Sigmoid colon (tissue), 7 donors: ENCODE data around the gene ZC3H6. TPM values are rescaled to one million over a fixed set of nuclear protein-coding genes. Genes with fewer than 3 reads are reported as not detected.

ENCODE experiments used
- DNase-seq: peaks from one replicate; pipeline ENCODE4 v3.0.0-alpha.2; 2019
- H3K27ac ChIP-seq, 4 donors: fragments of 200-600 bp; sonication (generic); one replicate each; pipeline ENCODE4 v1.5.1; 2016 to 2019; ENCODE audit warnings: mild to moderate bottlenecking in 1 of 4
- H3K27me3 ChIP-seq, 3 donors: fragments of 200-600 bp; sonication (generic); one replicate each; pipeline ENCODE4 v1.5.1; 2019; ENCODE audit warnings: mild to moderate bottlenecking in 1 of 3
- H3K36me3 ChIP-seq, 4 donors: fragments of 200-600 bp; sonication (generic); one replicate each; pipeline ENCODE4 v1.5.1; 2016 to 2019
- H3K4me1 ChIP-seq, 4 donors: fragments of 200-600 bp; sonication (generic); one replicate each; pipeline ENCODE4 v1.5.1; 2017 to 2019
- H3K4me3 ChIP-seq, 4 donors: fragments of 200-600 bp; sonication (generic); one replicate each; pipeline ENCODE4 v1.5.1; 2017 to 2019; ENCODE audit warnings: mild to moderate bottlenecking in 2 of 4, moderate library complexity in 1 of 4
- H3K9me3 ChIP-seq, 4 donors: fragments of 200-600 bp in 3 of 4; sonication (generic) in 3 of 4; one replicate each; pipeline versions ENCODE4 v1.5.1 to v1.6.1; 2013 to 2019
- CTCF ChIP-seq, 4 experiments: fragments of 450-650 bp in 3 of 4; fragments of 200-600 bp in 1 of 4; IDR thresholded peaks; one replicate each; pipeline ENCODE4 v1.5.1; 2016 to 2019; ENCODE audit warnings: antibody characterized with exemption in 4 of 4, mild to moderate bottlenecking in 3 of 4, moderate library complexity in 2 of 4
- EP300 ChIP-seq, 4 donors: sonication (generic); formaldehyde crosslinking; IDR thresholded peaks; one replicate each; pipeline ENCODE4 v1.6.1; 2017; ENCODE audit warnings: antibody characterized with exemption in 4 of 4
- POLR2A ChIP-seq, 2 donors: fragments of 450-650 bp; IDR thresholded peaks; one replicate each; pipeline ENCODE4 v1.6.1; 2016; ENCODE audit warnings: antibody characterized with exemption in 2 of 2, mild to moderate bottlenecking in 2 of 2, moderate library complexity in 2 of 2
- POLR2AphosphoS5 ChIP-seq, 4 donors: sonication (generic); formaldehyde crosslinking; IDR thresholded peaks; one replicate each; pipeline ENCODE4 v1.6.1; 2017; ENCODE audit warnings: antibody characterized with exemption in 4 of 4
- WGBS, 2 donors: extraction: QIAGEN DNeasy Blood & Tissue Kit; methylation state at CpG; one replicate each; pipeline ENCODE4 v1.1.7; 2013; 5-methylcytosine and 5-hydroxymethylcytosine counted together
- intact Hi-C: fragments of 100-400 bp; cut with DNase I; formaldehyde crosslinking; loops from one replicate; pipeline ENCODE4 v1.15.1; 2023
- polyA plus RNA-seq, 3 donors: library from polyadenylated mRNA; stranded (reverse); fragments of 200-250 nt; gene quantifications; one replicate each; pipeline ENCODE4 v1.2.3, GENCODE V29; 2013
- total RNA-seq, 4 donors: library from RNA; depleted of rRNA; stranded (reverse); fragments of >200 nt; gene quantifications; one replicate each; pipeline ENCODE4 v1.1.0, GENCODE V29; 2016
- donor health status: healthy with polysubstance abuse.
- donor health status: Bipolar disorder and iron deficiency.
- donor health status: healthy.

Gene ZC3H6
- total and polyA plus RNA-seq, 7 donors: 0.60 to 27.1 (median 13.2) TPM

DNA sequence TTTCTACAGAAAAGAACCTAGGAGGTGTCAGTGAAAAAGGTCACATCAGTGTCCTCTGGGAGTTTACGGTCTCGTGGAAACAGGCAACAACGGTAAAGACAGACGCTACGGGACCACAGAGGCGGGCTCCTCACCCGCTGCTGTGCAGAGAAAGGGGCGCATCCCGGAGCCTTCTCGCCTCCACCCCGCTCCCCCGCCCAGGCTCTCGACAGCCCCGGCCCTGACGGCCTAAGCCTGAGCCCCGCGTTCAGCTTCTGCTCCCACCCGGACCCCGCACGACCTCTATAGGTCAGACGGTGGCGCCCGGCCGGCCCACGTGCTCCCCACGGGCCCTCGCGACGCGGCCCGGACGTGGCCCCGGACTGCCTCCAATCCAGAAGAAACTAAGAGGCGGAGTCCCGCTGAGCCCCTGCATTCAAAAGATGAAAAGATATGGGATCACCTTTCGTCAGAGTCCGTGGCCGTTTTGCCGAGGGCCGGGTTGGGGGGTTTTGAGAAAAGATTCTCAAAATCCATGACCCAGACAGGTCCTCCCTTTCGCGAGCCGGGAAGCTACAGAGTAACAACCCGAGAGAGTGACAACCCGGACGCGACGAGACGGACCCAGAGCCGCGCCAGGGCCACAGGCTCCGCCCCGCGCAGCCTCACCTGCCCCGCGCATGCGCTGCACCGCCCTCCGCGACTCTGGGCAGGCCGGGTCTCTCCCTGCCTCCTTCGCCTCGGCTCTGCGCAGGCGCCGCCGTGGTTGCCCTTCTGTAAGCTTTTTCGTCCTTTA lies 20.7 kb upstream of the ZC3H6 start, which contains the start of gene ZC3H8:
Gene ZC3H8 (minus strand): TSS at position 577 of the 775 bp plus-strand sequence. CDS start 61 bp downstream, at position 516.
- peak; percentile 68 to 87 (median 84) for TF ChIP-seq POLR2AphosphoS5 (IDR thresholded peaks at IDR 0.05)
- peak; percentile 59 to 60 for TF ChIP-seq POLR2A (IDR thresholded peaks at IDR 0.05)
- no peak for TF ChIP-seq EP300 (IDR thresholded peaks at IDR 0.05)
- no peak for TF ChIP-seq CTCF (IDR thresholded peaks at IDR 0.05)
- H3K4me3 ChIP-seq: peak within 1 kb of the TSS; percentile 57 to 81 (median 66)
- H3K36me3 ChIP-seq: peaks cover 0 to 3% (median 0%) of the 10 kb centered on the region in 4 donors
- peak; percentile 96 for DNase-seq
- no peaks in the 10 kb centered on the region for H3K27me3 ChIP-seq
- intact Hi-C loops: loop anchor here (1.0 to 10.0 kb wide), 5 partner anchors 21 to 393 kb away; partner anchors contain the start of genes CHCHD5, MERTK, SLC20A1 and TMEM87B
- peak within 1 kb of the TSS; percentile 80 to 85 (median 81) for H3K27ac ChIP-seq
- 0% methylated on average over 68 of the region's 68 CpGs for WGBS, 2 donors
- H3K4me1 ChIP-seq: peaks cover 0 to 15% (median 11%) of the 10 kb centered on the region in 4 donors
- no peaks in the 10 kb centered on the region for H3K9me3 ChIP-seq

DNA sequence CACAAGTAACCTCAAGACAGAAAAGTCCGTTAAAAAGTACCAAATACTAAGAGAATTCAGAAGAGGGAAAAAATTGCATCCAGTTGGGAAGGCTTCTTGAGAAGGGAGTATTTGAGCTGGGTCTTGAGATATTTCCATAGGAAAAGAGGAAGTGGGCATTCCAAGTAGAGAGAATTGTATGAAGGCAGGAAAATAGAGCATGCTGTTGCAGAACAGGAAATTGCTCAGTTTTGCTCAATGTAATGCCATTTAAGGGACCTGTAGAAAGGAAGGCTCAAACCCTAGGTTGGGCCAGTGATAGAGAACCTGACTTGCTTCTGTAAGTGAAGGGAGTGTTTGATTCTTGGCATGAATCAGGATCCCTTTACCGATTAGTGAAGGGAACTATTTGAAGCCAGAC lies 19.5 kb upstream of the ZC3H6 start:
- no peak overlapping the region for H3K27ac ChIP-seq
- no peaks in the 10 kb centered on the region for H3K9me3 ChIP-seq
- no peaks in the 10 kb centered on the region for H3K36me3 ChIP-seq
- DNase-seq: no peak
- WGBS, 2 donors: 90 to 91% methylated on average over 2 of the region's 2 CpGs
- H3K27me3 ChIP-seq: no peaks in the 10 kb centered on the region
- peaks cover 0 to 17% (median 11%) of the 10 kb centered on the region in 4 donors for H3K4me1 ChIP-seq
- no peak overlapping the region for H3K4me3 ChIP-seq
- intact Hi-C loops: loop anchor here (1.0 to 10.0 kb wide), 4 partner anchors 19 to 391 kb away; partner anchors contain the start of genes CHCHD5, MERTK, SLC20A1 and ZC3H6
- TF ChIP-seq POLR2AphosphoS5 (IDR thresholded peaks at IDR 0.05) (no peak), CTCF (IDR thresholded peaks at IDR 0.05) (no peak), POLR2A (IDR thresholded peaks at IDR 0.05) (no peak), EP300 (IDR thresholded peaks at IDR 0.05) (no peak)

- intact Hi-C loops: loop anchor here (5.0 to 10.0 kb wide), 3 partner anchors 326 to 391 kb away; partner anchors contain the start of genes CHCHD5, MERTK and SLC20A1
- H3K4me1 ChIP-seq: peaks cover 0 to 17% (median 11%) of the 10 kb centered on the region in 4 donors
- no peak overlapping the region for H3K27ac ChIP-seq
- H3K27me3 ChIP-seq: no peaks in the 10 kb centered on the region
- no peaks in the 10 kb centered on the region for H3K9me3 ChIP-seq
- TF ChIP-seq CTCF (IDR thresholded peaks at IDR 0.05) (no peak), EP300 (IDR thresholded peaks at IDR 0.05) (no peak), POLR2AphosphoS5 (IDR thresholded peaks at IDR 0.05) (no peak), POLR2A (IDR thresholded peaks at IDR 0.05) (no peak)
- H3K36me3 ChIP-seq: no peaks in the 10 kb centered on the region
- H3K4me3 ChIP-seq: no peak overlapping the region
- 82 to 89% methylated on average over 2 of the region's 2 CpGs for WGBS, 2 donors
- DNase-seq: no peak
Measured at GRCh38 chr2:112256654-112257053, 18.7 kb upstream of the ZC3H6 start.

- Histone ChIP-seq H3K27me3 (no peaks in the 10 kb centered on the region), H3K9me3 (no peaks in the 10 kb centered on the region), H3K36me3 (no peaks in the 10 kb centered on the region), H3K4me3 (no peak overlapping the region), H3K4me1 (peaks cover 0 to 17% (median 11%) of the 10 kb centered on the region in 4 donors), H3K27ac (no peak overlapping the region)
- TF ChIP-seq POLR2AphosphoS5 (IDR thresholded peaks at IDR 0.05) (no peak), CTCF (IDR thresholded peaks at IDR 0.05) (no peak), POLR2A (IDR thresholded peaks at IDR 0.05) (no peak), EP300 (IDR thresholded peaks at IDR 0.05) (no peak)
- 79 to 83% methylated on average over 4 of the region's 4 CpGs for WGBS, 2 donors
- intact Hi-C loops: loop anchor here (5.0 to 10.0 kb wide), 3 partner anchors 325 to 390 kb away; partner anchors contain the start of genes CHCHD5, MERTK and SLC20A1
- no peak for DNase-seq
Measured at GRCh38 chr2:112257575-112257974, 17.8 kb upstream of the ZC3H6 start.
